Kidney (tissue), 14 donors: ENCODE measurements around the gene GLCE. TPM values are rescaled to one million over a fixed set of nuclear protein-coding genes. Genes with fewer than 3 reads are reported as not detected.

ENCODE experiments used
- DNase-seq, 5 donors: peaks; one replicate each; pipeline ENCODE4 v3.0.0-alpha.2; 2013 to 2020
- FAIRE-seq: peaks from 2 replicates; lab custom pipeline; 2012; peaks lifted over from hg19 to GRCh38; lab: Jason Lieb, UNC
- H3K27ac ChIP-seq, 2 donors: one replicate each; pipeline ENCODE4 v1.7.0; 2013; ENCODE audit warnings: low read depth in 2 of 2, low read length in 2 of 2, inconsistent platforms in 1 of 2
- H3K27me3 ChIP-seq: one replicate; pipeline ENCODE4 v1.7.1; 2013; ENCODE audit warnings: low read length, inconsistent platforms; ENCODE audit not compliant: control insufficient read depth, insufficient read depth
- H3K36me3 ChIP-seq, 3 donors: one replicate each; pipeline versions ENCODE4 v1.7.0 to v1.7.1; 2013; ENCODE audit warnings: low read length in 3 of 3, control low read depth in 1 of 3, inconsistent platforms in 1 of 3; ENCODE audit not compliant: insufficient read depth in 3 of 3, control insufficient read depth in 2 of 3
- H3K4me1 ChIP-seq, 3 donors: one replicate each; pipeline versions ENCODE4 v1.7.0 to v1.7.1; 2013; ENCODE audit warnings: low read length in 3 of 3, inconsistent platforms in 1 of 3, low read depth in 1 of 3; ENCODE audit not compliant: control insufficient read depth in 2 of 3, insufficient read depth in 2 of 3
- H3K4me3 ChIP-seq, 3 donors: one replicate each; pipeline versions ENCODE4 v1.7.0 to v1.8.1; 2013; ENCODE audit warnings: low read length in 3 of 3, control low read depth in 1 of 3, inconsistent platforms in 1 of 3
- H3K9ac ChIP-seq, 3 donors: one replicate each; pipeline versions ENCODE4 v1.7.0 to v1.7.1; 2013; ENCODE audit warnings: low read length in 3 of 3, control low read depth in 1 of 3, inconsistent platforms in 1 of 3
- H3K9me3 ChIP-seq, 3 donors: one replicate each; pipeline versions ENCODE4 v1.7.0 to v1.7.1; 2013; ENCODE audit warnings: low read length in 3 of 3, control low read depth in 1 of 3, inconsistent platforms in 1 of 3; ENCODE audit not compliant: control insufficient read depth in 2 of 3, insufficient read depth in 1 of 3
- CTCF ChIP-seq: IDR thresholded peaks from 3 replicates; pipeline ENCODE4 v1.5.1; 2012; ENCODE audit warnings: mild to moderate bottlenecking, moderate library complexity, borderline replicate concordance; ENCODE audit not compliant: insufficient read depth; ENCODE audit errors: extremely low read depth
- intact Hi-C: fragments of 100-400 bp; cut with DNase I; formaldehyde crosslinking; loops from one replicate; pipeline ENCODE4 v1.11.1; 2022
- polyA plus RNA-seq: library from polyadenylated mRNA; stranded (reverse); fragments of 350-450 nt; fragmentation: Illumina TruSeq; extraction: RNeasy Lipid Tissue Mini Kit (QIAGEN cat#74804); gene quantifications from one replicate; pipeline ENCODE4 v1.2.3, GENCODE V29; 2014; ENCODE audit warnings: low read depth, low replicate concordance; ENCODE audit not compliant: insufficient read depth
- total RNA-seq: library from RNA; stranded (reverse); fragmentation: NEBNext Ultra II Directional; extraction: Animal tissue kit (Norgen Biotek cat#: 25700); gene quantifications from one replicate; pipeline ENCODE4 v1.2.1, GENCODE V29; 2021
- donor health status: control.
- donor health status: control.
- donor health status: control.
- donor health status: control.
- donor health status: control.
- donor health status: DM: yes; HTN: yes; CAD: no.
- donor health status: Normal renal cell carcinoma (clear cell type).

GLCE gene
- total and polyA plus RNA-seq, 2 donors from 2014 or later = 14.9 to 18.0 TPM

GRCh38 chr15:69132430-69132829, 28.0 kb upstream of the GLCE start:
- FAIRE-seq = no peak
- no peaks in the 10 kb centered on the region for H3K36me3 ChIP-seq
- no peaks in the 10 kb centered on the region for H3K27me3 ChIP-seq
- H3K27ac ChIP-seq = no peak overlapping the region
- no peaks in the 10 kb centered on the region for H3K4me1 ChIP-seq
- DNase-seq = no peak
- intact Hi-C loops = no loop called here
- no peak overlapping the region for H3K4me3 ChIP-seq
- no peak overlapping the region for H3K9ac ChIP-seq
- no peak for TF ChIP-seq CTCF
- no peaks in the 10 kb centered on the region for H3K9me3 ChIP-seq

GRCh38 chr15:69132977-69133861, 27.2 kb upstream of the GLCE start:
- H3K27ac ChIP-seq = no peak overlapping the region
- H3K9me3 ChIP-seq = no peaks in the 10 kb centered on the region
- H3K4me1 ChIP-seq = no peaks in the 10 kb centered on the region
- no peak for FAIRE-seq
- no peaks in the 10 kb centered on the region for H3K27me3 ChIP-seq
- no peaks in the 10 kb centered on the region for H3K36me3 ChIP-seq
- no peak overlapping the region for H3K9ac ChIP-seq
- H3K4me3 ChIP-seq = no peak overlapping the region
- intact Hi-C loops = no loop called here
- DNase-seq = no peak
- TF ChIP-seq CTCF = no peak

- Histone ChIP-seq H3K27ac (no peak overlapping the region), H3K4me3 (no peak overlapping the region), H3K9me3 (no peaks in the 10 kb centered on the region), H3K4me1 (no peaks in the 10 kb centered on the region), H3K9ac (no peak overlapping the region), H3K36me3 (no peaks in the 10 kb centered on the region), H3K27me3 (no peaks in the 10 kb centered on the region)
- intact Hi-C loops = no loop called here
- FAIRE-seq (no peak), DNase-seq (no peak)
- TF ChIP-seq CTCF = no peak
These were observed 26.4 kb upstream of the GLCE start for GRCh38 chr15:69133862-69134519.
